GM12878 (cell line): ENCODE measurements around the gene UBAC2.

Experiments used
- ESRRA ChIP-seq: IDR thresholded peaks from 2 replicates; pipeline ENCODE4 v1.6.1; 2012; ENCODE audit warnings: mild to moderate bottlenecking, low read length, improper control_type of control experiment
- POLR2AphosphoS5 ChIP-seq: IDR thresholded peaks from 2 replicates; pipeline ENCODE4 v1.6.1; 2011; ENCODE audit warnings: mild to moderate bottlenecking, low read length, inconsistent platforms
- REST ChIP-seq: IDR thresholded peaks from 2 replicates; pipeline ENCODE4 v1.6.1; 2012; ENCODE audit warnings: mild to moderate bottlenecking, low read depth, low read length
- ZBTB33 ChIP-seq: fragments of 450-650 bp; IDR thresholded peaks from 2 replicates; pipeline ENCODE4 v1.6.1; 2017; ENCODE audit warnings: mild to moderate bottlenecking

GRCh38 chr13:99367106-99367616, 166.5 kb downstream of the UBAC2 start:
- TF ChIP-seq POLR2AphosphoS5 = no peak
- no peak for TF ChIP-seq ZBTB33
- TF ChIP-seq REST = no peak
- no peak for TF ChIP-seq ESRRA
